Neural progenitor cell (in vitro differentiated cells): Measurements from ENCODE around the gene DENND4C.

Experiments
- CTCF ChIP-seq: fragments of 200-600 bp; sonication (generic); IDR thresholded peaks from 2 replicates; pipeline ENCODE4 v1.5.1; 2017; ENCODE audit warnings: antibody characterized with exemption, mild to moderate bottlenecking
- EZH2phosphoT487 ChIP-seq: fragments of 200-600 bp; sonication (generic); IDR thresholded peaks from 2 replicates; pipeline ENCODE4 v1.6.1; 2017; ENCODE audit warnings: antibody characterized with exemption

GRCh38 chr9:19411316-19411715 is 180.8 kb downstream of the DENND4C start:
- no peak for TF ChIP-seq CTCF
- TF ChIP-seq EZH2phosphoT487 = no peak
